ENCODE results near the gene LRMDA.

The LRMDA gene

DNA sequence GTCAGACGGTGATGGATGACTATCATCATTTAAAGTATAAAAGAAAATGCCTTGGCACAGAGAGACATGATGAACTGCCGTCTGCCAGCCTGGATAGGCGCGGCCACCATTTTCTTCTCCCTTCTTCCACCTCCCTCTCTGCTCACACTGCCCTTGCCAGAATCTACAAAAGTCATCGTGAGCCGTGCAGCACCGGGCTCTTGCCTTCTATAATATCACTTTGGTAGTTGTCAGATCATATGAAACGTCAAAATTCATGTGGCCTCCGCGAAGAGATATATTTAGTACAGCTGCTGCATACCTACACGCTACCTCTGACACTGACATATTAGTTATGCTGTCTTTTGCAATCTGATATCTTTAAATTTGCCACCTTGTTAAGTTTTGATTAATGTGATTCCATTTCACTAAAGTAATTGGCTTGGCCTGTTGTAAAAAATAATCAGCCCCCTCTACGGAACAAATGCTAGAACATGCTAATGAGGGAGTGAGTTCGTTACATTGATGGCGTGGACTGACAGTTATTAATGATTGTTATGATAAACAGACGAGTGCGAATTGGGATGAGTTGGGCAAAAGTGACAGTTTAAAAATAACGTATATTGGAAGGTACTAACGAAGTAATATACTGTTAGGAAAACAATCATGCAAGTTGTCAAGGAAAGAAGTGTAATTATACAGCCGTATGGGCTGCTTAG, 214.9 kb downstream of the LRMDA start:
- no peak for DNase-seq (ENCODE audit: low read depth)

DNA sequence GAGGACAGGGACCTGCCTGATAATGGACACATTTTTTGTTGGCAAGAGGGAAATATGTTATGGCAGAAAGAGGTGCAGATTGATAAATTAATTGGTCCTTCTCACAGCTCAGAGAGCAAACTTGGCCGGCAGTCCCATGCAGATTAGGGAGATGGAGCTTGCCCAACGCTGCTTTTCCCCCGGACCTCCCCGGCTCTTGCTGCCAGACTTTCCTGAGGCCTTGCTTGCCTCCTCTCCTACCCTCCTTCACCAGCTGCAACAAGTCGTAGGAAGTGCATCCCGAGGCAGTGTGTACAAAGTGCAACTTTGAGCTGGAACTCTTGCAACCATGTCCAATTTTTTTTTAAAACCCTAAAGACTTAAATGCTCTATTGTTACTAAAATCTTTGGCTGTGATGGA, 215.5 kb downstream of the LRMDA start:
- no peak for DNase-seq (ENCODE audit: low read depth)

- no peak for DNase-seq (ENCODE audit: low read depth)
Measured at GRCh38 chr10:75647675-75648074, 216.3 kb downstream of the LRMDA start.

- no peak for DNase-seq (ENCODE audit: low read depth)
Measured at GRCh38 chr10:75648351-75648750, 216.9 kb downstream of the LRMDA start.

GRCh38 chr10:75648854-75649253, 217.4 kb downstream of the LRMDA start:
- DNase-seq (ENCODE audit: low read depth) = no peak

DNA sequence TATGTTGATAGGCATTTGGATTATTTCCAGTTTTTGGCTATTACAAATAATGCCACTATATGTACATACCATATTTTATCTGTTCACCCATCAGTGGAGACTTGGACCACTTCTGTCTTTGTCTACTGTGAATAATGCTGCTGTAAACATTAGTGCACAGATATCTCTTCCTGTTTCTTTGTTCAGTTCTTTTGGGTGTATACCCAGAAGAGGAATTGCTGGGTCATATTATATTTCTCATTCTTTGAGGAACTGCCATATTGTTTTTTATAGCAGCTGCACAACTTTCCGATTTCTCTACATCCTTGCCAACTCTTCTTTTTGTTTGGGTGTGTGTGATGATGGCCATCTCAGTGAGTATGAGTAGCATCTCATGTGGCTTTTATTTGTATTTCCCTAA, 218.0 kb downstream of the LRMDA start:
- DNase-seq (ENCODE audit: low read depth) = no peak

DNA sequence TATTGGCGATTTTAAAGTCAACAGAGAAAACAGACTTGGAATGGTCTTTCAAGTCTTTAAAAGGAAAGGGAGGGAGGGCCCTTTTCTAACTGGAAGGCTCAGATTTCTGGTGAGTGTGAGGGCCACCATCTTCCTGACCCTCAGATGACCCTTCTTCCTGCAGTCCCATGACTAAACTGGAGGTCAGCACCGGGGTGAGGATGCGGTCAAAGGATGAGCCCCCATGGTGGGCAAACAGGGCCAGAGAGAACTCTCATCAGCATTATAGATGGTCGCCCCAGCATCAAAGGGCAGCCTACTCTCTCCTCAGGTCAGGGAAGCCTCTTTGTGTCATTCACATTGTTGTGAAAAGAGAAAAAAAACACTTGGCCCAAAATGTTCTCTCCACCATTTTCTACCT, 219.2 kb downstream of the LRMDA start:
- no peak for DNase-seq (ENCODE audit: low read depth)

GRCh38 chr10:75651417-75651816, 220.0 kb downstream of the LRMDA start:
- no peak for DNase-seq (ENCODE audit: low read depth)

GRCh38 chr10:75652146-75652740, 220.8 kb downstream of the LRMDA start:
- DNase-seq (ENCODE audit: low read depth) = no peak

DNA sequence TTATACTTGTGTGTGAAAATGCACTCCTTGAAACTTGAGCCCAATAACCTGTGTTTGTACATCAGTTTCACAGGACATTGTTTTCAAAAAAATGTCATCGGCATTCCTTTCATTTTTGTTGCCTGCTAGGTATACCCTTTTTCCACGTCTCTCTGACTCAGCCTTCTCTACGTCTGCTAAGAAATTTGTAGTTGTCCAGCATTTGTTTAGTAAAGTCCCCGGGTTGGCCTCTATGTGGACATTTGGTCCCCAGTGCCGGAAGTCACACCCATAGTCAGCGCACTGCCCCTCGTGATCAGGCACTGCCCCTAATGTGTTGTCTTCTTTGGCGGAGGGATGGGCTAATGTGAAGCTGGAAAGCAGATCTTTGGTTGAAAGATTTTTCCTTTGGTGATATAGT, 222.3 kb downstream of the LRMDA start:
- DNase-seq (ENCODE audit: low read depth) = no peak

- DNase-seq (ENCODE audit: low read depth) = no peak
Measured at GRCh38 chr10:75654171-75654771, 222.8 kb downstream of the LRMDA start.

DNA sequence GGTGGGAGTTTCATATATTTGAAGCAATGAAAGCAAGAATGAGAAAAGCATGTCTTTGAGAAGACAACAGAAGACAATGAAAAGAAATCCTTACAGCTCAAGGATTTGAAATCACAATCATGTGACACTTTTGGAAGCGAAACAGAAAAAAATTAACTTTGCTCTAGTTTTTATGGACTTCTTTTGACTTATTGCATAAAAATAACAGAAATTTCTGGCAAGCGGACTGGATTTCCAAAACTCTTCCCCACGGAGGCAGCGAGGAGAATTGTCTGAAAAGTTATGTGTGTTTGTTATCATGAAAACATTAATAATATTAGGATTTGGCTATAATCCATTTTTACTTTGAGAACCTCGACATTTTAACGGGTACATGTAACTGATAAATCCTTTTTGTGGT, 223.3 kb downstream of the LRMDA start:
- DNase-seq (ENCODE audit: low read depth) = no peak

DNA sequence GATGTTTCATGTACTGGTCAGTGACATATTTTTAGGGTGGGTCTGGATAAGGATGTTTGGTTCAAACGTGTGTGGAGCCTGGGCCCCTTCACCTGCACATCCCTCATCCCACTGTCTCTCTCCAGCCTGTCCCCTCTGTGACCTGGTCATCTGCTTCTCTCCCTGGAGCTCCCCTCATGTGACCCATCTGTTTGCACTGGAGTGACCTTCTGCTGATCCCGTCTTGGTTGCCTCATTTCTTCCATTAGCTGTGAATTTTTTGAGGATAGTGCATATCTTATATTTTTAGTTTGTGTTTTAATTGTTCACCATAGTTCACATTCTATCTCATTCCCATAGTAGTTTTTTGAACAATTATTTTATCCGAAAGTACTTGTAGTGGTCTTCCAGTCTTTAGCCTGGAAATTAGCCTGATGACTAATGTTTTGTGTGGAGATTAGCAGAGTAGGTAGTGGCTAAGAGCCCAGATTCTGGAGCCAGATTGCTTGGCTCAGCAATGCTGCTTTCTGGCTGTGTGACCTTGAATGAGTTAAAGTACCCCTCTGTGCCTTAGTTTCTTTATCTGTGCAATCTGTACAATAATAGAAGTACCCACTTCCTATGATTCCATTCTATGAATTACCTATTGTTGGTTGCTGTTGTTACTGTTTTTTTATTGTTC, 224.5 kb downstream of the LRMDA start:
- no peak for DNase-seq (ENCODE audit: low read depth)

DNA sequence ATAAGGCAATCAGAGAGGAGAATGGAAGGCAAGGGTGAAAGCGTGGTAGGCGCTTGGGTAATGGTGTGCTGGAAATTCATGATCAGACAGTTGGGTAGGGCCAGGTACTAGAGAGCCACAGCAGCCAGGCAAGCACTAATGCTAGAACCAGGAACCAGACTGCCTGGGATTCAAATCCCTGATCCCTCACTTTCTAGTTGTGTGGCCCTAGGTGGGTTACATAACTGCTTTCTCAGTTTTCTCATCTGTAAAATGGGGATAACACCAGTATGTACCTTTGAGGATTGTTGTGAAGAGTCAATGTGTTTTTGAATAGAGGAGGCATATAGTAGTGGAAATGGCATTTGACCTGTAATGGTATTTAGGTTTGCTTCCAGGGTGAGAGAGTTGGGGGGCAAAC, 225.9 kb downstream of the LRMDA start:
- no peak for DNase-seq (ENCODE audit: low read depth)

DNA sequence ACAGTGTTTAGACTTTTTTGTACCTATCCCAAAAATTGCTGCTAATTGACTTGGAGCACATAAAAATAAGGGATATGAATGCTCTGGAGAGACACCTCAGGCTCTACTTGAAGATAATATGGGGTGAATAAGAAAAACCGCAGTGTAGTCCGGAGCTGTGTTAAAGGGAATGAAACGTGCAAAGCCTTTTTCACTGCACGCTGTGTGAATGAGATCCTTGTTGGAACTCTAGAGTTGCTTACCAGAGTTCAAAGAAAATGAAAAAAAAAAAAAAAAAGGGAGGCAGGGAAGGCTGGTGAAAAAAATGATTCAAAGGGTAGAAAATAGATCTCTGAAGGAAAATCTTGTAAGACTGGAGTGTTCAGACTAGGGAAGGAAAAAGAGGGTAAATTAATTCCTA, 226.6 kb downstream of the LRMDA start:
- no peak for DNase-seq (ENCODE audit: low read depth)

DNA sequence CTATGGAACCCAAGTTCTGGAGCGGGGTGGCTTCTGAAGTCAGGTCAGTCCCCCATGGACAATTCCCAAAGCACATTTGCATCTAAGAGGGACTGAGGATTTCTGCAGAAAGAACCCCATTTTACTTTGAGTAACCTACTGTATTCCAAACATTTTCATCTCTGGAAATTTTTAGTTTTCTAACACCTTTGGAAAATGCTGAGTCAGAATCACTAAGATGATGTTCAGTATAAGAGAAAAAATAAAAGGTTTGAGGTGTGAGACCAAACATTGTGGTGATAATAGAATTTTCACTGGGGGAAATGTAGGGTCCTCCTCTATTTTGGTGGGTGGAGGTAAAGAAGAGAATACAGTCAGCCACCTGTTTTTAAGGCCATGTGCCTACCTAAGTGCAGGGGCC, 227.1 kb downstream of the LRMDA start:
- DNase-seq (ENCODE audit: low read depth) = no peak

DNA sequence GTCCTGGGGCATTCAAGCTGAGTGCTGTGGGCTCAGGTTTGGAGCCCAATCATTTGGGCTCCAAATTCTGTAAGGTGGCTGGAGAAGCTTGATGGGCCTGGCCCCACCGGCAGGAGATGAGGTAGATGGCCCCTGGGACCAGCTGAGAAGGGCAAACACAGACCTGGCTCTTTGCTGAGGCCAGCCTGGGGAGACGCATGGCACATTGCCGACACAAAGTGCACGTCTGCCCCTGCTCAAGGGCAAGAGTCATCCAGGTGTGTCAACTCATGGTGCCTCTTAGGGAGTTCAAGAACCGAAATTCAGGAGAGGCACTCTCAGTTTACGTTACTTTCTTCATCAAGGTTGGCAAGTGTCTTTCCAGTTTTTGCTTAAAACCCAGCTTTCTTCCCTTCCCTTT, 227.5 kb downstream of the LRMDA start:
- DNase-seq (ENCODE audit: low read depth) = no peak

DNA sequence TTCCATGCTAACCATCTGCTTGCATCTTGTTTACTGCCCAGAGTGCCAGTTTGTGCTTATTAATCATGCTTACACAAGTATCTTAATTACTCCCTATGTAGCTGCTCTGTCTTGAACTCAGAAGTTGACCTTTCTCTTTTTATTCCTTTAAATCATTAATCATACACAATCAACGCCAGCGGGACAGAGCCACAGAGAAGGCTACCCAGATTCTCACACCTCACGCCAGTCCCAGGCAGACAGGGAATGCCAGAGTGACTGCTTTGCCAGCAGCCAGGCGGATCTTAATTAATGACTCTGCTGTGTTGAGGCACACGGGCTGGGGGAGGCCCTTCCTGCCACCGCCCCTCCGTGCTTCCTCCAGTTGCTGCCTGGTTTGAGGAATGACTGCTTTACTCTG, 229.4 kb downstream of the LRMDA start:
- no peak for DNase-seq (ENCODE audit: low read depth)

DNA sequence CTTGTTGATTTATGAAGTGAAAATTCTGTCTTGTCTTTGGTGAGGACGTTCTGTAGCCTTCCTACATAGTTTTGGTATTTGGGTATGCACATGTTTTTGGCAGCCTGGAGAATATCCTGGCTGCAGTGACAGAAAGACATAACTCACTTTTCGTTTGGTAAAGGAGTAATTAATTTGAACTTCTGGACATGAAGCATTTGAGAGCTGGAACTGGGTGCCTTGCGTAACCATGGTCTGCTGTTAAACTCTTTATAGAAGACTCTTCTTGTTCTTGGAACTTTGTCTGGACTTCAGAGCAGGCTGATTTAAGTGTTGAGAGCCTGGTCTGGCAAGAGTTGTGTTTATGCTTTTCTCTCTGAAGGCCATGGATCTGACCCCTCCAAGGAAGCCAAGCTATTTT, 231.3 kb downstream of the LRMDA start:
- no peak for DNase-seq (ENCODE audit: low read depth)

GRCh38 chr10:75663947-75664664, 232.7 kb downstream of the LRMDA start:
- DNase-seq (ENCODE audit: low read depth) = no peak

- no peak for DNase-seq (ENCODE audit: low read depth)
Measured at GRCh38 chr10:75664968-75665367, 233.5 kb downstream of the LRMDA start.

DNA sequence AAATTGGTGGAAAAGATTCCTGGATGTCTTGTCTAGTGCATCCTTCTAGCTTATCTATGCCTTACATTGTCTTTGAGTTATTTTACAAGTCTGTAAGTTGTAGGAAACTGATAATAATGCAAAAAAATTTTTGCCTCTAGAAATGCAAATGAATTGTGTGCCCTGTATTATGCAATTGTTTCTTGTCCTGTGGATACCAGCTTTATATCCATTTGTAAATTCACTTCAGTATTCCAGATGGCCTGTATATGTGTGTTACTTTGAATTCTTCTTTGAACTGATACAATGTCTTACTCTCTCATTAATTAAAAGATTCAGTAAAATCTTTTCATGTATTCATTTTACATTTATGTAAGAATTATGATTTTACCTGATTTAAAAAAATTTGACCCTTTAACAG, 234.3 kb downstream of the LRMDA start:
- DNase-seq (ENCODE audit: low read depth) = no peak

All from stimulated activated CD8-positive, alpha-beta memory T cell treated with anti-CD3 and anti-CD28 coated beads, Interleukin-15, amount 100 ng/mL, for 1 hour (primary cell).